K562 (cell line): Measurements from ENCODE around the gene RRP9. TPM values are rescaled to one million over a fixed set of nuclear protein-coding genes. Genes with fewer than 3 reads are reported as not detected.

Experiments used
- BCOR ChIP-seq: fragments of 450-650 bp; IDR thresholded peaks from 2 replicates; pipeline ENCODE4 v1.6.1; 2016
- BRCA1 ChIP-seq, 2 experiments: fragments of 450-650 bp in 1 of 2; sonication (generic) in 1 of 2; formaldehyde crosslinking in 1 of 2; IDR thresholded peaks; 2 replicates each; pipeline versions ENCODE4 v1.5.0 to v1.6.1; 2017 to 2020; ENCODE audit warnings: mild to moderate bottlenecking in 1 of 2, missing genetic modification reagents in 1 of 2
- BRD4 ChIP-seq: fragments of 200-600 bp; sonication (generic); IDR thresholded peaks from 2 replicates; pipeline ENCODE4 v1.6.1; 2017; ENCODE audit warnings: inconsistent platforms
- CBX1 ChIP-seq: sonication (generic); IDR thresholded peaks from 2 replicates; pipeline ENCODE4 v1.6.1; 2016; ENCODE audit warnings: antibody characterized with exemption, low read depth, mild to moderate bottlenecking
- GMEB1 ChIP-seq: fragments of 250-450 bp; sonication (Bioruptor Pico); IDR thresholded peaks from 2 replicates; pipeline ENCODE4 v1.4.0; 2020; ENCODE audit warnings: mild to moderate bottlenecking
- NFRKB ChIP-seq: fragments of 450-650 bp; IDR thresholded peaks from 2 replicates; pipeline ENCODE4 v1.6.1; 2016; ENCODE audit warnings: low read depth
- NKRF ChIP-seq: fragments of 450-650 bp; IDR thresholded peaks from 2 replicates; pipeline ENCODE4 v1.6.1; 2016; ENCODE audit warnings: borderline replicate concordance
- NONO ChIP-seq, 2 experiments: fragments of 200-400 bp in 1 of 2; fragments of 450-650 bp in 1 of 2; formaldehyde crosslinking in 1 of 2; IDR thresholded peaks; 2 replicates each; pipeline ENCODE4 v1.6.1; 2017; ENCODE audit warnings: low read depth in 2 of 2, mild to moderate bottlenecking in 2 of 2, moderate library complexity in 2 of 2, low read length in 1 of 2
- PHF21A ChIP-seq: fragments of 450-650 bp; IDR thresholded peaks from 2 replicates; pipeline ENCODE4 v1.6.1; 2017; ENCODE audit warnings: low read depth, borderline replicate concordance
- REST ChIP-seq, 2 experiments: fragments of 450-650 bp; formaldehyde crosslinking in 1 of 2; IDR thresholded peaks; 2 replicates each; pipeline versions ENCODE4 v1.4.0 to v1.6.1; 2014 to 2020; ENCODE audit warnings: mild to moderate bottlenecking in 2 of 2, borderline replicate concordance in 1 of 2, low read depth in 1 of 2
- SMARCE1 ChIP-seq: fragments of 450-650 bp; IDR thresholded peaks from 2 replicates; pipeline ENCODE4 v1.7.1; 2016; ENCODE audit warnings: mild to moderate bottlenecking
- TGIF2 ChIP-seq: sonication (generic); formaldehyde crosslinking; IDR thresholded peaks from 2 replicates; pipeline ENCODE4 v1.8.1; 2022; ENCODE audit warnings: mild to moderate bottlenecking, missing genetic modification reagents, moderate library complexity
- TRIM25 ChIP-seq: fragments of 450-650 bp; IDR thresholded peaks from 2 replicates; pipeline ENCODE4 v1.7.0; 2016; ENCODE audit warnings: borderline replicate concordance
- polyA plus RNA-seq, 8 experiments: library from polyadenylated mRNA; depleted of rRNA in 4 of 8; stranded (reverse) in 5 of 8; unstranded in 3 of 8; fragments of >200 nt; fragmentation: Nextera tagmentation in 2 of 8; fragmentation: Illumina TruSeq in 1 of 8; extraction: Ambion mirVana in 2 of 8; extraction: Trizol in 1 of 8; gene quantifications; 2 replicates each; pipeline versions ENCODE4 v1.2.1 to v1.2.3, GENCODE V29; 2011 to 2014; ENCODE audit warnings: inconsistent platforms in 1 of 8, missing spikeins in 1 of 8
- total RNA-seq, 7 experiments: library from RNA; depleted of rRNA in 6 of 7; stranded (reverse); fragments of >200 nt in 6 of 7; fragmentation: Illumina TruSeq in 2 of 7; extraction: Trizol in 2 of 7; gene quantifications; 2 replicates each; pipeline versions ENCODE4 v1.2.1 to v1.2.3, GENCODE V29; 2011 to 2021; ENCODE audit warnings: low replicate concordance in 1 of 7

The RRP9 gene
- total and polyA plus RNA-seq, 9 of the 15 experiments (the other 6 are each of a cell fraction or from before 2014, with no cell fraction given) = 5.2 to 67.0 (median 45.9) TPM

GRCh38 chr3:51983578-51984268, 42.0 kb upstream of the RRP9 start (continued):
- TF ChIP-seq NFRKB = peak; percentile 61
- peak; percentile 81; the same call in 1 of the 2 replicates for TF ChIP-seq CBX1
- TF ChIP-seq BRCA1 (IDR thresholded peaks at IDR 0.05) = no peak
- no peak for TF ChIP-seq BRCA1 (CRISPR knock-in tag; IDR thresholded peaks at IDR 0.05)
- TF ChIP-seq BRD4 = peak; percentile 27; the same call in 1 of the 2 replicates
- 0 out of 2 replicates have a peak, but pooled peaks have one; percentile 11 for TF ChIP-seq SMARCE1
- 0 out of 2 replicates have a peak, but pooled peaks have one; percentile 66 for TF ChIP-seq TRIM25
- TF ChIP-seq TGIF2 (CRISPR knock-in tag) = no peak
- TF ChIP-seq GMEB1 = no peak
- 0 out of 2 replicates have a peak, but pooled peaks have one; percentile 49 for TF ChIP-seq BCOR
- TF ChIP-seq NONO (IDR thresholded peaks at IDR 0.05; ENCODE audit: low read depth in 2 of 2, low read length in 1 of 2) = 0 out of 4 replicates have a peak, but pooled peaks of 1 of the 2 experiments have one; percentile 29
- TF ChIP-seq PHF21A = no peak
- no peak for TF ChIP-seq REST (IDR thresholded peaks at IDR 0.05; ENCODE audit: borderline replicate concordance)
- TF ChIP-seq REST (CRISPR knock-in tag; IDR thresholded peaks at IDR 0.05; ENCODE audit: low read depth) = no peak
- peak; percentile 68; the same call in 1 of the 2 replicates for TF ChIP-seq NKRF
